ENCODE data around the gene CANX. TPM values are rescaled to one million over a fixed set of nuclear protein-coding genes. Genes with fewer than 3 reads are reported as not detected.

CANX gene
- total and polyA plus RNA-seq, 9 of the 15 experiments (the other 6 are each of a cell fraction or from before 2014, with no cell fraction given) = 155 to 893 (median 589) TPM

GRCh38 chr5:179763215-179763945 lies 64.6 kb downstream of the CANX start (continued):
- TF ChIP-seq HSF4 (CRISPR knock-in tag; IDR thresholded peaks at IDR 0.05; ENCODE audit: borderline replicate concordance) (no peak), MAFK (IDR thresholded peaks at IDR 0.05; ENCODE audit: low read length) (no peak), E2F3 (CRISPR knock-in tag; IDR thresholded peaks at IDR 0.05) (no peak), NFYB (IDR thresholded peaks at IDR 0.05; ENCODE audit: extremely low read depth, insufficient read length) (no peak), ZNF134 (CRISPR knock-in tag; conservative IDR thresholded peaks at IDR 0.05) (no peak), NBN (IDR thresholded peaks at IDR 0.05; ENCODE audit: low read depth) (0 out of 2 replicates have a peak, but pooled peaks have one; percentile 62), BHLHE40 (IDR thresholded peaks at IDR 0.05; ENCODE audit: low read length) (no peak), SAFB2 (IDR thresholded peaks at IDR 0.05; ENCODE audit: borderline replicate concordance, low read depth, low read length, severe bottlenecking) (no peak), GATA2 (CRISPR knock-in tag; IDR thresholded peaks at IDR 0.05) (no peak), RUNX1 (IDR thresholded peaks at IDR 0.05; ENCODE audit: low read depth) (no peak), MLLT1 (IDR thresholded peaks at IDR 0.05) (peak in 1 of 2 experiments; percentile 63; a peak in 1 of 4 replicates), ATF7 (IDR thresholded peaks at IDR 0.05) (0 out of 2 replicates have a peak, but pooled peaks have one; percentile 25), ZNF778 (CRISPR knock-in tag; IDR thresholded peaks at IDR 0.05) (no peak), STAT5B (CRISPR knock-in tag; IDR thresholded peaks at IDR 0.05) (no peak)
